ENCODE results near the gene VANGL2.

The VANGL2 gene

GRCh38 chr1:160465123-160465522 is 64.8 kb downstream of the VANGL2 start:
- DNase-seq: no peak

- no peak for DNase-seq
Measured at GRCh38 chr1:160466961-160467360, 66.6 kb downstream of the VANGL2 start.

GRCh38 chr1:160467576-160467975 is 67.2 kb downstream of the VANGL2 start:
- no peak for DNase-seq

GRCh38 chr1:160471253-160471652 is 70.9 kb downstream of the VANGL2 start:
- DNase-seq: peak; percentile 17

- no peak for DNase-seq
Measured at GRCh38 chr1:160472112-160472511, 71.7 kb downstream of the VANGL2 start.

- no peak for DNase-seq
Measured at GRCh38 chr1:160474392-160475242, 74.3 kb downstream of the VANGL2 start.
